Measurements from ENCODE around the gene SP2. TPM values are rescaled to one million over a fixed set of nuclear protein-coding genes. Genes with fewer than 3 reads are reported as not detected.

Gene SP2
- total RNA-seq, 1 donor from 2014 or later = 12.1 TPM

- Mint-ChIP-seq H3K9me3 (ENCODE audit: unreplicated experiment) (peaks cover 1% of the 10 kb centered on the region), H3K36me3 (ENCODE audit: low read depth, unreplicated experiment) (peaks cover 10% of the 10 kb centered on the region), H3K27me3 (ENCODE audit: low read depth, unreplicated experiment) (no peaks in the 10 kb centered on the region), H3K27ac (ENCODE audit: unreplicated experiment) (peak overlapping the region; percentile 53), H3K4me3 (ENCODE audit: unreplicated experiment) (no peak overlapping the region), H3K4me1 (ENCODE audit: low read depth, unreplicated experiment) (peaks cover 20% of the 10 kb centered on the region)
- Histone ChIP-seq H2AFZ (ENCODE audit: low read depth, low read length) (no peak overlapping the region), H3K27ac (ENCODE audit: low read depth, low read length) (peak overlapping the region; percentile 11), H3K79me2 (ENCODE audit: insufficient read depth, low read length) (peaks cover 35% of the 10 kb centered on the region), H3K36me3 (ENCODE audit: insufficient read depth, low read length) (no peaks in the 10 kb centered on the region), H4K20me1 (ENCODE audit: insufficient read depth, low read length) (peaks cover 30% of the 10 kb centered on the region), H3K9me3 (ENCODE audit: insufficient read depth, low read depth, low read length) (no peaks in the 10 kb centered on the region), H3K4me3 (ENCODE audit: insufficient read depth, low read depth, low read length) (no peak overlapping the region), H3K27me3 (ENCODE audit: insufficient read depth, low read length) (no peaks in the 10 kb centered on the region), H3K4me2 (ENCODE audit: low read length) (peak overlapping the region; percentile 62), H3K9ac (ENCODE audit: low read length) (peak overlapping the region; percentile 49), H3K4me1 (ENCODE audit: insufficient read depth, low read length) (peaks cover 18% of the 10 kb centered on the region)
- DNase-seq (ENCODE audit: low read depth) = peak; percentile 80
- TF ChIP-seq, protein P1, sequence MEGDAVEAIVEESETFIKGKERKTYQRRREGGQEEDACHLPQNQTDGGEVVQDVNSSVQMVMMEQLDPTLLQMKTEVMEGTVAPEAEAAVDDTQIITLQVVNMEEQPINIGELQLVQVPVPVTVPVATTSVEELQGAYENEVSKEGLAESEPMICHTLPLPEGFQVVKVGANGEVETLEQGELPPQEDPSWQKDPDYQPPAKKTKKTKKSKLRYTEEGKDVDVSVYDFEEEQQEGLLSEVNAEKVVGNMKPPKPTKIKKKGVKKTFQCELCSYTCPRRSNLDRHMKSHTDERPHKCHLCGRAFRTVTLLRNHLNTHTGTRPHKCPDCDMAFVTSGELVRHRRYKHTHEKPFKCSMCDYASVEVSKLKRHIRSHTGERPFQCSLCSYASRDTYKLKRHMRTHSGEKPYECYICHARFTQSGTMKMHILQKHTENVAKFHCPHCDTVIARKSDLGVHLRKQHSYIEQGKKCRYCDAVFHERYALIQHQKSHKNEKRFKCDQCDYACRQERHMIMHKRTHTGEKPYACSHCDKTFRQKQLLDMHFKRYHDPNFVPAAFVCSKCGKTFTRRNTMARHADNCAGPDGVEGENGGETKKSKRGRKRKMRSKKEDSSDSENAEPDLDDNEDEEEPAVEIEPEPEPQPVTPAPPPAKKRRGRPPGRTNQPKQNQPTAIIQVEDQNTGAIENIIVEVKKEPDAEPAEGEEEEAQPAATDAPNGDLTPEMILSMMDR (IDR thresholded peaks at IDR 0.05; ENCODE audit: insufficient read depth, low read depth, low read length) = no peak
- TF ChIP-seq EZH2 (IDR thresholded peaks at IDR 0.05; ENCODE audit: insufficient read depth, low read length) = no peak
- FAIRE-seq = peak; percentile 9
These were observed 9.2 kb downstream of the SP2 start for GRCh38 chr17:47905221-47905733.

DNA sequence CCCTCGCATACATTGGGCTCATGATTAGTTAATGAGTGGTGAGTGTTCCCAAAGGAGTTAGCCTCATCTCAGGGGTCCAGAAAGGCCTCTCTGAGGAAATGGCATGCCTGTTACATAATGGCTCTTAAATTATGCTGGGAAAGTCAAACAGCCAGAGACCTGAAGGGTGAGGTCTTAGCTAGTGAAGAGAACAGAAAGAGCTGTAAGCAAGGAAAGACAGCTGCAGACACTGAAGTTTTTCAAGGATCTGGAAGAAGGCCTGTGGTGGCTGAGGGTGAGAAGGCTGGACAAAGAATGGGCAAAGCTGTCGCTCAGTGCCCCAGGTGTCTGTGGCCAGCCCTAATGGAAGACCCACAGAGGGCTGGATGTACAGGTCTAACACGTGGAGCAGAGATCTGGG, 10.4 kb downstream of the SP2 start:
- Histone ChIP-seq H3K4me3 (ENCODE audit: insufficient read depth, low read depth, low read length) (no peak overlapping the region), H3K36me3 (ENCODE audit: insufficient read depth, low read length) (no peaks in the 10 kb centered on the region), H2AFZ (ENCODE audit: low read depth, low read length) (no peak overlapping the region), H3K79me2 (ENCODE audit: insufficient read depth, low read length) (peaks cover 35% of the 10 kb centered on the region), H3K4me2 (ENCODE audit: low read length) (no peak overlapping the region), H3K9ac (ENCODE audit: low read length) (no peak overlapping the region), H4K20me1 (ENCODE audit: insufficient read depth, low read length) (peaks cover 34% of the 10 kb centered on the region), H3K27ac (ENCODE audit: low read depth, low read length) (no peak overlapping the region), H3K27me3 (ENCODE audit: insufficient read depth, low read length) (no peaks in the 10 kb centered on the region), H3K4me1 (ENCODE audit: insufficient read depth, low read length) (peaks cover 14% of the 10 kb centered on the region), H3K9me3 (ENCODE audit: insufficient read depth, low read depth, low read length) (no peaks in the 10 kb centered on the region)
- H3K4me3 Mint-ChIP-seq (ENCODE audit: unreplicated experiment) = no peak overlapping the region
- H3K9me3 Mint-ChIP-seq (ENCODE audit: unreplicated experiment) = peaks cover 1% of the 10 kb centered on the region
- TF ChIP-seq, protein P1 (IDR thresholded peaks at IDR 0.05; ENCODE audit: insufficient read depth, low read depth, low read length) = no peak
- no peak for FAIRE-seq
- peaks cover 10% of the 10 kb centered on the region for H3K36me3 Mint-ChIP-seq (ENCODE audit: low read depth, unreplicated experiment)
- H3K27me3 Mint-ChIP-seq (ENCODE audit: low read depth, unreplicated experiment) = no peaks in the 10 kb centered on the region
- H3K27ac Mint-ChIP-seq (ENCODE audit: unreplicated experiment) = no peak overlapping the region
- no peak for DNase-seq (ENCODE audit: low read depth)
- peaks cover 20% of the 10 kb centered on the region for H3K4me1 Mint-ChIP-seq (ENCODE audit: low read depth, unreplicated experiment)

DNA sequence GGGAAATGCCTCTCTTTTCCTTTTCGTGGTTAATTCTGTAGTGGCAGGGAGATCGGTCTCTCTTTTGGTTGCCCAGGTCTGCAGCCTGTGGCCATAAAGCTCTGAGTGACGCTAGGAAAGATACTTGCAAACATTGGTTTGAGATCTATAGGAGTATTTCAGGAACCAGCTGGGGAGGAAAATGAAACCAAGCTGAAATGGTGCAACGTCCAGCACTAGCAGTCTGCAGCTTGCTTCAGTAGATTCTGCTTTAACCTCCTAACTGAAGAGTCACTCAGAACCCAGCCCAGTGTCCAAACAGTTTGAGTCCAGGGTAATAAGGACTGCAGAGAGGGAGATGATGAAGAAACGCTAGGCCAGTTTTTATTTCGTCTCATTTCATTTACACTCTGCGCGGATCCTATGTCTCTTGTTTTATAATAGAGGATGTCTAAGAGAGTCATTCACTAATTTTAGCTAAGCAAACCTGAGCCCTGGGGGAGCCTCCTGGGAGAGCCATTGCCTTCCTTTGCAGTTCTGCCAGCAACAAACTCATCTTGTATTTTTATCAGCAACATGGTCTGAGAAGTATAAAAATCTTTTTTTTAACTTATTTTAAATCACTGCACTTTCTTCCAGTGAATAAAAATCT, 12.0 kb downstream of the SP2 start:
- Histone ChIP-seq H3K79me2 (ENCODE audit: insufficient read depth, low read length) (peaks cover 23% of the 10 kb centered on the region), H4K20me1 (ENCODE audit: insufficient read depth, low read length) (peaks cover 24% of the 10 kb centered on the region), H3K4me2 (ENCODE audit: low read length) (peak overlapping the region; percentile 21), H3K9ac (ENCODE audit: low read length) (no peak overlapping the region), H3K4me1 (ENCODE audit: insufficient read depth, low read length) (peaks cover 14% of the 10 kb centered on the region), H3K27me3 (ENCODE audit: insufficient read depth, low read length) (no peaks in the 10 kb centered on the region), H3K36me3 (ENCODE audit: insufficient read depth, low read length) (no peaks in the 10 kb centered on the region), H3K4me3 (ENCODE audit: insufficient read depth, low read depth, low read length) (no peak overlapping the region), H3K27ac (ENCODE audit: low read depth, low read length) (no peak overlapping the region), H2AFZ (ENCODE audit: low read depth, low read length) (no peak overlapping the region), H3K9me3 (ENCODE audit: insufficient read depth, low read depth, low read length) (no peaks in the 10 kb centered on the region)
- Mint-ChIP-seq H3K4me3 (ENCODE audit: unreplicated experiment) (peak overlapping the region; percentile 1), H3K4me1 (ENCODE audit: low read depth, unreplicated experiment) (peaks cover 20% of the 10 kb centered on the region), H3K27ac (ENCODE audit: unreplicated experiment) (peak overlapping the region; percentile 34), H3K27me3 (ENCODE audit: low read depth, unreplicated experiment) (no peaks in the 10 kb centered on the region), H3K9me3 (ENCODE audit: unreplicated experiment) (no peaks in the 10 kb centered on the region), H3K36me3 (ENCODE audit: low read depth, unreplicated experiment) (peaks cover 9% of the 10 kb centered on the region)
- TF ChIP-seq, protein P1 (IDR thresholded peaks at IDR 0.05; ENCODE audit: insufficient read depth, low read depth, low read length) = no peak
- no peak for TF ChIP-seq EZH2 (IDR thresholded peaks at IDR 0.05; ENCODE audit: insufficient read depth, low read length)
- no peak for FAIRE-seq
- no peak for DNase-seq (ENCODE audit: low read depth)
